HEK293 (cell line): ENCODE data around the gene ABHD15.
A peak's percentile ranks its signal among the peaks of the same experiment; 100 is the strongest.

Experiments
- CTCF ChIA-PET: fragments of 350-600 bp; formaldehyde crosslinking; extraction: SDS; loops from one replicate; lab custom pipeline; 2021; ENCODE audit warnings: antibody characterized with exemption; lab: Yijun Ruan, JAX
- POLR2A ChIA-PET: fragments of 300-600 bp; formaldehyde crosslinking; extraction: SDS; loops from one replicate; lab custom pipeline; 2020; ENCODE audit warnings: antibody characterized with exemption, inconsistent platforms; lab: Yijun Ruan, JAX
- H3K27ac ChIP-seq: fragments of 200-500 bp; sonication (Bioruptor generic); 2 replicates; pipeline ENCODE4 v1.5.1; 2014; ENCODE audit warnings: low read depth, low read length, control low read depth, inconsistent platforms; ENCODE audit errors: extremely low read depth
- H3K36me3 ChIP-seq, 2 experiments: fragments of 200-500 bp in 1 of 2; sonication (Bioruptor generic) in 1 of 2; 1 replicate in 1 of 2; 2 replicates in 1 of 2; pipeline ENCODE4 v1.5.1; 2014 to 2017; ENCODE audit warnings: inconsistent platforms in 2 of 2, low read length in 2 of 2; ENCODE audit not compliant: control insufficient read depth in 2 of 2, insufficient read depth in 1 of 2
- H3K4me1 ChIP-seq: fragments of 200-500 bp; sonication (Bioruptor generic); 2 replicates; pipeline ENCODE4 v1.5.1; 2014; ENCODE audit warnings: mild to moderate bottlenecking, low read length, inconsistent platforms; ENCODE audit not compliant: control insufficient read depth, insufficient read depth
- H3K4me3 ChIP-seq: 2 replicates; pipeline ENCODE4 v1.5.1; 2011; ENCODE audit warnings: low read depth, mild to moderate bottlenecking, control low read depth, low read length, moderate library complexity
- H3K9me3 ChIP-seq: fragments of 200-500 bp; sonication (Bioruptor generic); 2 replicates; pipeline ENCODE4 v1.5.1; 2014; ENCODE audit warnings: low read depth, low read length, inconsistent platforms; ENCODE audit not compliant: control insufficient read depth, insufficient read depth
- GLIS1 ChIP-seq: fragments of 450-650 bp; formaldehyde crosslinking; IDR thresholded peaks from 2 replicates; pipeline ENCODE4 v1.5.1; 2016; ENCODE audit warnings: missing biosample characterization, missing genetic modification characterization
- SP7 ChIP-seq: fragments of 450-650 bp; formaldehyde crosslinking; IDR thresholded peaks from 2 replicates; pipeline ENCODE4 v1.5.1; 2016; ENCODE audit warnings: missing biosample characterization, missing genetic modification characterization
- ZFP37 ChIP-seq: fragments of 450-650 bp; formaldehyde crosslinking; IDR thresholded peaks from 2 replicates; pipeline ENCODE4 v1.5.1; 2016; ENCODE audit warnings: missing biosample characterization, missing genetic modification characterization
- ZNF19 ChIP-seq: fragments of 450-650 bp; formaldehyde crosslinking; IDR thresholded peaks from 2 replicates; pipeline ENCODE4; 2016; ENCODE audit warnings: missing biosample characterization, missing genetic modification characterization, low read depth
- ZNF2 ChIP-seq: fragments of 450-650 bp; formaldehyde crosslinking; IDR thresholded peaks from 2 replicates; pipeline ENCODE4 v1.5.1; 2016; ENCODE audit warnings: missing biosample characterization, missing genetic modification characterization
- ZNF37A ChIP-seq: fragments of 450-650 bp; IDR thresholded peaks from 2 replicates; pipeline ENCODE4 v1.5.1; 2018; ENCODE audit warnings: missing biosample characterization, missing genetic modification characterization
- ZNF394 ChIP-seq: fragments of 450-650 bp; formaldehyde crosslinking; IDR thresholded peaks from 2 replicates; pipeline ENCODE4 v1.5.1; 2016; ENCODE audit warnings: missing biosample characterization, missing genetic modification characterization, mild to moderate bottlenecking, moderate library complexity, borderline replicate concordance
- ZNF513 ChIP-seq: fragments of 450-650 bp; IDR thresholded peaks from 2 replicates; pipeline ENCODE4 v1.5.1; 2018; ENCODE audit warnings: missing biosample characterization, missing genetic modification characterization
- ZNF548 ChIP-seq: fragments of 450-650 bp; formaldehyde crosslinking; IDR thresholded peaks from 2 replicates; pipeline ENCODE4 v1.5.1; 2016; ENCODE audit warnings: missing biosample characterization, missing genetic modification characterization
- ZNF624 ChIP-seq: fragments of 450-650 bp; formaldehyde crosslinking; IDR thresholded peaks from 2 replicates; pipeline ENCODE4 v1.5.1; 2017; ENCODE audit warnings: missing biosample characterization, missing genetic modification characterization
- ZNF677 ChIP-seq: fragments of 450-650 bp; IDR thresholded peaks from 2 replicates; pipeline ENCODE4 v1.5.0; 2018; ENCODE audit warnings: missing biosample characterization, mild to moderate bottlenecking, missing genetic modification characterization, moderate library complexity
- TF ChIP-seq, protein P1 (sequence below): fragments of 450-650 bp; formaldehyde crosslinking; IDR thresholded peaks from 2 replicates; pipeline ENCODE4 v1.5.1; 2016; ENCODE audit warnings: missing biosample characterization, missing genetic modification characterization
- TF ChIP-seq, protein P2 (sequence below): fragments of 450-650 bp; formaldehyde crosslinking; IDR thresholded peaks from 2 replicates; pipeline ENCODE4 v1.5.1; 2016; ENCODE audit warnings: missing biosample characterization, missing genetic modification characterization

ABHD15 gene

DNA sequence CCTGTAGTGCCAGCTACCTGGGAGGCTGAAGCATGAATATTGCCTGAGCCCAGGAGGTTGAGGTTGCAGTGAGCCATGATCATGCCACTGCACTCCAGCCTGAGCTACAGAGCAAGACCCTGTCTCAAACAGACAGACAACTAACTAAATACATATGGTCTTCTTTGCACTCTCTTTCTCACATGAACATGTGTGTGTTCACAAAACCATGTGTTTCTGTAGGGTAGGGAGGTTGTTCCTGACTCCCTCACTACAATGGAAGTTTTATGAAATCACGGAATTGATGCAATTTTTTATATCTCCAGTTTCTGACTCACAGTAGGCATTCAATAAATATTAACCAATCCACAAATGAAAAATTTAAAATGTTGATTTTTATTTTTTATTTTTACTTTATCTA, 48.5 kb downstream of the ABHD15 start:
- Histone ChIP-seq H3K27ac (no peak overlapping the region), H3K36me3 (peaks cover 72 to 82% of the 10 kb centered on the region in 2 experiments), H3K4me3 (no peak overlapping the region), H3K9me3 (no peaks in the 10 kb centered on the region), H3K4me1 (no peaks in the 10 kb centered on the region)
- TF ChIP-seq ZNF548 (no peak), SP7 (tag by site-specific recombination) (no peak), ZNF2 (tag by site-specific recombination) (no peak), ZFP37 (no peak), ZNF19 (tag by site-specific recombination) (no peak), ZNF513 (tag by site-specific recombination) (no peak), ZNF677 (tag by site-specific recombination) (no peak), ZNF394 (tag by site-specific recombination) (no peak)
- POLR2A ChIA-PET, result no interaction called here
- CTCF ChIA-PET, result no interaction called here

DNA sequence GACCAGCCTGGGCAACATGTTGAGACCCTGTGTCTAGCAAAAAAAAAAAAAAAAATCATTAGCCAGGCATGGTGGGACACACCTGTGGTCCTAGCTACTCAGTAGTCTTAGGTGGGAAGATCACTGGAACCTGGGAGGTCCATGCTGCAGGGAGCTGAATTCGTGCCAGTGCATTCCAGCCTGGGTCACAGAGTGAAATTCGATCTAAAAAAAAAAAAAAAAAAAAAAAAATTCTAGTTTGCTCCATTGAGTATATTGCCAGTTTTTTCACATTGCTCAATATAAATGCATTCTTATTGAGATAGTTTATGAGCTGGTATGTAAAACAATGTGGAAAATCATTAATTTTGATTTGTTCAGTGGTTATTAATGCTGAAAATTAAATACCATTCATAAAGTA, 52.0 kb downstream of the ABHD15 start:
- ChIA-PET CTCF (interaction anchor here (0.6 to 1.3 kb wide), 6 partner anchors 22 to 366 kb away, joined by 3 to 6 read pairs (median 4); no protein-coding TSS in a partner anchor), POLR2A (interaction anchor here (0.7 kb wide), 1 partner anchor 35 kb away, joined by 5 read pairs; no protein-coding TSS in a partner anchor)
- Histone ChIP-seq H3K36me3 (peaks cover 78% of the 10 kb centered on the region in 2 experiments), H3K9me3 (no peaks in the 10 kb centered on the region), H3K27ac (no peak overlapping the region), H3K4me1 (no peaks in the 10 kb centered on the region), H3K4me3 (no peak overlapping the region)
- TF ChIP-seq ZNF624 (tag by site-specific recombination) (no peak), GLIS1 (tag by site-specific recombination) (peak; percentile 58)
- TF ChIP-seq, protein P1, sequence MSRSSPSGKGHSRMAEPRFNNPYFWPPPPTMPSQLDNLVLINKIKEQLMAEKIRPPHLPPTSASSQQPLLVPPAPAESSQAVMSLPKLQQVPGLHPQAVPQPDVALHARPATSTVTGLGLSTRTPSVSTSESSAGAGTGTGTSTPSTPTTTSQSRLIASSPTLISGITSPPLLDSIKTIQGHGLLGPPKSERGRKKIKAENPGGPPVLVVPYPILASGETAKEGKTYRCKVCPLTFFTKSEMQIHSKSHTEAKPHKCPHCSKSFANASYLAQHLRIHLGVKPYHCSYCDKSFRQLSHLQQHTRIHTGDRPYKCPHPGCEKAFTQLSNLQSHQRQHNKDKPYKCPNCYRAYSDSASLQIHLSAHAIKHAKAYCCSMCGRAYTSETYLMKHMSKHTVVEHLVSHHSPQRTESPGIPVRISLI (tag by site-specific recombination), result peak; percentile 83

GRCh38 chr17:29510953-29511352, 55.9 kb downstream of the ABHD15 start:
- Histone ChIP-seq H3K9me3 (no peaks in the 10 kb centered on the region), H3K27ac (no peak overlapping the region), H3K4me3 (no peak overlapping the region), H3K36me3 (peaks cover 75 to 82% of the 10 kb centered on the region in 2 experiments), H3K4me1 (no peaks in the 10 kb centered on the region)
- CTCF ChIA-PET, result no interaction called here
- TF ChIP-seq, protein P2, sequence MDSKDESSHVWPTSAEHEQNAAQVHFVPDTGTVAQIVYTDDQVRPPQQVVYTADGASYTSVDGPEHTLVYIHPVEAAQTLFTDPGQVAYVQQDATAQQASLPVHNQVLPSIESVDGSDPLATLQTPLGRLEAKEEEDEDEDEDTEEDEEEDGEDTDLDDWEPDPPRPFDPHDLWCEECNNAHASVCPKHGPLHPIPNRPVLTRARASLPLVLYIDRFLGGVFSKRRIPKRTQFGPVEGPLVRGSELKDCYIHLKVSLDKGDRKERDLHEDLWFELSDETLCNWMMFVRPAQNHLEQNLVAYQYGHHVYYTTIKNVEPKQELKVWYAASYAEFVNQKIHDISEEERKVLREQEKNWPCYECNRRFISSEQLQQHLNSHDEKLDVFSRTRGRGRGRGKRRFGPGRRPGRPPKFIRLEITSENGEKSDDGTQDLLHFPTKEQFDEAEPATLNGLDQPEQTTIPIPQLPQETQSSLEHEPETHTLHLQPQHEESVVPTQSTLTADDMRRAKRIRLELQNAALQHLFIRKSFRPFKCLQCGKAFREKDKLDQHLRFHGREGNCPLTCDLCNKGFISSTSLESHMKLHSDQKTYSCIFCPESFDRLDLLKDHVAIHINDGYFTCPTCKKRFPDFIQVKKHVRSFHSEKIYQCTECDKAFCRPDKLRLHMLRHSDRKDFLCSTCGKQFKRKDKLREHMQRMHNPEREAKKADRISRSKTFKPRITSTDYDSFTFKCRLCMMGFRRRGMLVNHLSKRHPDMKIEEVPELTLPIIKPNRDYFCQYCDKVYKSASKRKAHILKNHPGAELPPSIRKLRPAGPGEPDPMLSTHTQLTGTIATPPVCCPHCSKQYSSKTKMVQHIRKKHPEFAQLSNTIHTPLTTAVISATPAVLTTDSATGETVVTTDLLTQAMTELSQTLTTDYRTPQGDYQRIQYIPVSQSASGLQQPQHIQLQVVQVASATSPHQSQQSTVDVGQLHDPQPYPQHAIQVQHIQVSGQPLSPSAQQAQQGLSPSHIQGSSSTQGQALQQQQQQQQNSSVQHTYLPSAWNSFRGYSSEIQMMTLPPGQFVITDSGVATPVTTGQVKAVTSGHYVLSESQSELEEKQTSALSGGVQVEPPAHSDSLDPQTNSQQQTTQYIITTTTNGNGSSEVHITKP (tag by site-specific recombination), result no peak
- no peak for TF ChIP-seq ZNF37A
- POLR2A ChIA-PET, result no interaction called here
